Endothelial cell of umbilical vein (primary cell): ENCODE results near the gene LDOC1.

ENCODE experiments used
- CTCF ChIP-seq, 2 donors: IDR thresholded peaks; 1 replicate in 1 of 2; 2 replicates in 1 of 2; pipeline ENCODE4 v1.5.1; 2011; ENCODE audit warnings: low read length in 2 of 2, mild to moderate bottlenecking in 2 of 2, moderate library complexity in 2 of 2, control low read depth in 1 of 2, inconsistent platforms in 1 of 2, low read depth in 1 of 2; ENCODE audit not compliant: insufficient read depth in 1 of 2; ENCODE audit errors: extremely low read depth in 1 of 2
- EZH2 ChIP-seq: IDR thresholded peaks from 2 replicates; pipeline ENCODE4 v1.6.1; 2012; ENCODE audit warnings: borderline replicate concordance, low read depth, mild to moderate bottlenecking, moderate library complexity, low read length, inconsistent platforms; ENCODE audit not compliant: severe bottlenecking
- JUN ChIP-seq: IDR thresholded peaks from 2 replicates; pipeline ENCODE4 v1.6.1; 2011; ENCODE audit warnings: borderline replicate concordance, low read depth; ENCODE audit not compliant: insufficient read length, insufficient read depth
- MAX ChIP-seq: IDR thresholded peaks from 2 replicates; pipeline ENCODE4 v1.6.1; 2011; ENCODE audit not compliant: insufficient read depth, insufficient read length
- MYC ChIP-seq: IDR thresholded peaks from one replicate; pipeline ENCODE4 v1.6.1; 2011; ENCODE audit warnings: mild to moderate bottlenecking, low read depth, low read length
- POLR2A ChIP-seq: IDR thresholded peaks from 2 replicates; pipeline ENCODE4 v1.6.1; 2012; ENCODE audit warnings: low read depth, mild to moderate bottlenecking, control low read depth, low read length
- POLR2AphosphoS5 ChIP-seq: IDR thresholded peaks from 2 replicates; pipeline ENCODE4 v1.6.1; 2012; ENCODE audit warnings: low read depth, mild to moderate bottlenecking, control low read depth, low read length, moderate library complexity; ENCODE audit not compliant: insufficient read depth

GRCh38 chrX:141127146-141127545, 49.8 kb downstream of the LDOC1 start:
- no peak for TF ChIP-seq EZH2
- no peak for TF ChIP-seq CTCF (IDR thresholded peaks at IDR 0.05; ENCODE audit: extremely low read depth in 1 of 2, insufficient read depth in 1 of 2, low read depth in 1 of 2, low read length in 2 of 2)
- TF ChIP-seq POLR2A: no peak
- TF ChIP-seq JUN: no peak
- TF ChIP-seq MYC: no peak
- no peak for TF ChIP-seq MAX
- TF ChIP-seq POLR2AphosphoS5: no peak
